ENCODE measurements around the gene CPLANE2. TPM values are rescaled to one million over a fixed set of nuclear protein-coding genes. Genes with fewer than 3 reads are reported as not detected.
"Not testable (repeated sequence)": the region's sequence is repeated elsewhere in the genome, so short reads cannot be mapped to it uniquely, and the experiment has no call there.

The CPLANE2 gene
- total RNA-seq, 6 donors from 2014 or later = 3.0 to 11.6 (median 8.0) TPM

- 2 to 3% methylated on average over 6 to 34 of the region's 46 CpGs for WGBS, 2 donors
- peak overlapping the region; percentile 61 to 85 (median 78) for H3K27ac ChIP-seq
- ATAC-seq (ENCODE audit: low FRiP score in 2 of 2) = peak; percentile 98 to 99
These were observed 19.8 kb downstream of the CPLANE2 start for GRCh38 chr1:16217061-16217785.

DNA sequence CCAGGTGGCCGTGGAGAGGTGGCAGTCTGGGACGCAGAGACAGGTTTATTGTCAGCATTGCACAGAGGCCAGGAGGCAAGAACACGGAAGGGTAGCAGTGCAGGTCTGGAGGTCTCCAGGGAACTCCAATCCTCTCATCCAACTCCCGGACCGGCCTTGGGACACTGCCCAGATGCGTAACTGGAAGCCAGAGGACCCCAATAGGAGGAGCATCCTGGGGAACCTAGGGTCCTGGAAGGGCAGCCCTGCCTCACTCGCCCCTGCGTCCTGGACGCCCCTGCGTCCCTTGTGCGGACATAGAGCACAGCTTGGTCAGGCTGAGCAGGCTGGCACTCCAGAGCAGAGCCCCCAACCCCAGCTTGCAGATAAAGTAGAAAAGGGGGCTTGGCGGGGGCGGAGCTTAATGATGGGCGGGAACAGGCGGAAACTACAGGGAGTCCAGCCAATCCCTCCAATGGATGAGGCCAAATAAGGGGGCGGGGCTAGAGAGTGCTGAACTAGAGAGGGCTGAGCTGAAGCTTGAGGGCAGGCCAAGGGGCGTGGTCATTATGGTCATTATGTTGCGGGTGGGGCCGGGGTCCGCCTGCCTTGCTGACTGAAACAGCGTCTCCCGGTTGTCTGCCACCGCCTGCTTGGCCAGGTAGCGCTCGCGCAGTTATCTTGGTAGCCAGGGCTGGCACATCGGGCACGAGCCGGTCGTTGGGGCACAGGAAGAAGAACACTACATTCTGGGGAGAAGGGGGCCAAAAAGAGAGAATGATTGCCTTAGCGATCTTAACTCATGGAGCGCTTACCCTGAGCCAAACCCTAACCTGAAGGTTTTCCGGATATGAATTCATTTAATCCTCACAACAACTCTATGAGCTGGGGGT is 20.9 kb downstream of the CPLANE2 start:
- peak overlapping the region in 3 of 4 donors; percentile 68 to 85 (median 77) for H3K27ac ChIP-seq
- peak overlapping the region; percentile 48 to 61 (median 60) for H3K4me3 ChIP-seq

More at GRCh38 chr1:16217061-16217785, 19.8 kb downstream of the CPLANE2 start:
- TF ChIP-seq EP300 (IDR thresholded peaks at IDR 0.05) (no peak), POLR2A (IDR thresholded peaks at IDR 0.05) (peak in 2 of 4 donors; percentile 44 to 75), CTCF (IDR thresholded peaks at IDR 0.05) (peak in 1 of 6 experiments; percentile 6), POLR2AphosphoS5 (IDR thresholded peaks at IDR 0.05) (peak; percentile 9 to 58)
- DNase-seq = peak; percentile 98 to 100
- Histone ChIP-seq H3K9me3 (no peaks in the 10 kb centered on the region), H3K27me3 (no peaks in the 10 kb centered on the region), H3K4me1 (peaks cover 17 to 29% (median 21%) of the 10 kb centered on the region in 4 donors), H3K4me3 (peak overlapping the region; percentile 48 to 61 (median 60)), H3K36me3 (no peaks in the 10 kb centered on the region)

DNA sequence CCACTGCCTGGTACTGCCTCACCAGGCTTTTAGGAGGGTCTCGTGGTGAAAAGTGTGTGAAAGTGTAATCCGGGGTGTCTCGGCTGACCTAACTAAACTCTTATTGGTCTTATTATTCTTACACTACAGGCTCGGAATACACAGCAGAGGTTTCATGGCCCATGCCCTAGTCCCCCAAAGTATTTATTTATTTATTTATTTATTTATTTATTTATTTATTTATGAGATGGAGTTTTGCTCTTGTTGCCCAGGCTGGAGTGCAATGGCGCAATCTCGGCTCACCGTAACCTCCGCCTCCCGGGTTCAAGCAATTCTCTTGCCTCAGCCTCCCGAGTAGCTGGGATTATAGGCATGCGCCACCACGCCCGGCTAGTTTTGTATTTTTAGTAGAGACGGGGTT is 21.7 kb downstream of the CPLANE2 start:
- not testable (repeated sequence) for DNase-seq; H3K36me3 ChIP-seq; H3K9me3 ChIP-seq; ATAC-seq (ENCODE audit: low FRiP score in 2 of 2); H3K27me3 ChIP-seq; H3K4me3 ChIP-seq; H3K27ac ChIP-seq
- 97 to 98% methylated on average over 14 of the region's 14 CpGs for WGBS, 2 donors
- peaks cover 17 to 32% (median 21%) of the 10 kb centered on the region in 4 donors for H3K4me1 ChIP-seq

More for the DNA sequence above, 20.9 kb downstream of the CPLANE2 start:
- Histone ChIP-seq H3K9me3 (no peaks in the 10 kb centered on the region), H3K27me3 (no peaks in the 10 kb centered on the region), H3K4me1 (peaks cover 17 to 32% (median 21%) of the 10 kb centered on the region in 4 donors), H3K36me3 (no peaks in the 10 kb centered on the region)
- peak; percentile 76 to 95 for DNase-seq
- WGBS, 2 donors = 18 to 26% methylated on average over 22 to 33 of the region's 33 CpGs
- TF ChIP-seq POLR2AphosphoS5 (IDR thresholded peaks at IDR 0.05) (peak in 1 of 2 donors; percentile 60), EP300 (IDR thresholded peaks at IDR 0.05) (no peak), CTCF (IDR thresholded peaks at IDR 0.05) (no peak), POLR2A (IDR thresholded peaks at IDR 0.05) (peak in 2 of 4 donors; percentile 38 to 66)
- ATAC-seq (ENCODE audit: low FRiP score in 2 of 2) = peak; percentile 82 to 87

DNA sequence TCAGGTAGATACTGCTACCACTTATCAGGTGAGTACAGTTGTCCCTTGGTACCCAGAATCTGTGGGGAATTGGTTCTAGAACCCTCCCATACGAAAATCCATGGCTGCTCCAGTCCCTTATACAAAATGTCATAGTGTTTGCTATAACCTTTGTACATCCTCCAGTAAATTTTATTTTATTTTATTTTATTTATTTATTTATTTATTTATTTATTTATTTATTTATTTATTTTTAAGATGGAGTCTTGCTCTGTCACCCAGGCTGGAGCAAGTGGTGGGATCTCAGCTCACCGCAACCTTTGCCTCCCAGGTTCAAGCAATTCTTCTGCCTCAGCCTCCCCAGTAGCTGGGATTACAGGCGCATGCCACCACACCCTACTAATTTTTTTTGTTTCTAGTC is 23.4 kb downstream of the CPLANE2 start:
- not testable (repeated sequence) for ATAC-seq (ENCODE audit: low FRiP score in 2 of 2); H3K27ac ChIP-seq; H3K27me3 ChIP-seq; H3K4me3 ChIP-seq; DNase-seq; H3K9me3 ChIP-seq; H3K36me3 ChIP-seq
- 89 to 93% methylated on average over 3 of the region's 3 CpGs for whole genome bisulfite sequencing, 2 donors
- peaks cover 17 to 32% (median 24%) of the 10 kb centered on the region in 4 donors for H3K4me1 ChIP-seq

- no peaks in the 10 kb centered on the region for H3K36me3 ChIP-seq
- WGBS, 2 donors = 54 to 73% methylated on average over 3 of the region's 3 CpGs
- no peaks in the 10 kb centered on the region for H3K9me3 ChIP-seq
- no peak for DNase-seq
- H3K27me3 ChIP-seq = no peaks in the 10 kb centered on the region
- no peak for ATAC-seq (ENCODE audit: low FRiP score in 2 of 2)
- no peak overlapping the region for H3K4me3 ChIP-seq
- H3K27ac ChIP-seq = peak overlapping the region in 1 of 4 donors; percentile 71
- TF ChIP-seq CTCF (IDR thresholded peaks at IDR 0.05) (no peak), POLR2AphosphoS5 (IDR thresholded peaks at IDR 0.05) (no peak), POLR2A (IDR thresholded peaks at IDR 0.05) (no peak), EP300 (IDR thresholded peaks at IDR 0.05) (no peak)
- peaks cover 15 to 31% (median 24%) of the 10 kb centered on the region in 4 donors for H3K4me1 ChIP-seq
These were observed 24.0 kb downstream of the CPLANE2 start for GRCh38 chr1:16213013-16213412.

Measured in upper lobe of left lung (tissue), 6 donors.